NCI-H1048 (cell line): Measurements from ENCODE around the gene MCCC1.
"Not testable (repeated sequence)": the region's sequence is repeated elsewhere in the genome, so short reads cannot be mapped to it uniquely, and the experiment has no call there.

Source experiments
- DNase-seq: peaks from one replicate; lab custom pipeline; 2025; lab: John Stamatoyannopoulos, UW

The MCCC1 gene

GRCh38 chr3:183099026-183099837, at the start of gene MCCC1:
MCCC1 (minus strand) TSS chr3:183099496; CDS start chr3:183099440, 56 bp downstream.
- peak; percentile 97 for DNase-seq

GRCh38 chr3:183148056-183148455, 48.8 kb upstream of the MCCC1 start:
- no peak for DNase-seq

DNA sequence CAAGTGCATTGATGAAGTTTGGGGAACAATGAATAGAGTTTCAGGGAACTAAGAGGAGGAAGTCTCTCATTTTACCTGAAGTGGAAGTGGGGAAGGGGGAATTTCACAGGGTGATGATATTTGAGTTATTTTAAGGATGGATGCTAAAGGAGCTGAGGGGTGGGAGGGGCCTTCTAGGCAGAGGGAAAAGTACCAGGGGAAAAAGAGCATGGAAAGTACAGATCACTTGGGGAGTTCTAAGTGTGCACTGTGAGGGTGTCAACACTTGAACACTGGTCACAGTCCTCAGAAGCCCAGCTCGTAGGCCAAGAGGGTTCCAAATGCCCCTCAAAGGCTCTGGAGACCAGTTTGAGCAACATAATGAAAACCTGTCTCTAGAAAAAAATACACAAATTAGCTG, 45.1 kb upstream of the MCCC1 start:
- DNase-seq, result no peak

DNA sequence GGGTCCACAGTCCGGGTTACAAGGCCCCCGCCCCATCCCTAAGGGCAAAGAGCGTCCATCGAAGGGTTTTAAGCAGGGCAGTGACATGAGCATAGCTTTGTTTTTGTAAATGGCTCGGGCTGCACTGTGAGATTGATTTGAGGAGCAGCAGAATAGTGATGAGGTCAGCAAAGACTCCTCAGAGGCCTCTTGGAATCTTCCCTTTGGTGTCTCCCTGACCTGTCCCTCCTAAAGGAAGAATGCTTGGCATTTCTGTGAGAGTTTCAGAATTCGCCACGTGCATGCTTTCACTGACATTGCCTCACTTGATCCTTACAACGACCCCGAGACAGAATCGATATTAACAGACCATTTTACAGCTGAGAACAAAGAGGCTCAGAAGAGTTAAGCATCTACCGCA, 42.9 kb upstream of the MCCC1 start:
- DNase-seq, result no peak

DNA sequence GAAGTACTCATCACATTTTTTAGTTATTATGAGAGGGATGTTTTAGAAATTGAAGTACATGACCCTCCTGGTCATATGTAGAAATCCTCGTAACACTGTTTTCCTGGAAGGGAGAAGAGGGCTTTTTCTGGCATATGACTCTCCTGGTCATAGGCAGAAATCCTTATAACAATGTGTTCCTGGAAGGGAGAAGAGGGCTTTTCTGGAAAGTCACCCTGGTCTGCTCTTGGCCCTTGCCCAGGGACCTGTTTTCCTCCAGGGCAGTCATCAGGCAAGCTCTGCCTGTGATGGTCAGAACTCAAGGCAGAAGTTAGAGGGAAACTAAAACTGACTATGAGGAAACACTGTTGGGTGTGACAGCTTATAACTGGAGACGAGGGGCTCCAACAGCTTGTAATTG, 35.5 kb upstream of the MCCC1 start:
- DNase-seq, result no peak

- no peak for DNase-seq
Observed at GRCh38 chr3:183132409-183132808, 33.1 kb upstream of the MCCC1 start.

GRCh38 chr3:183131735-183132134, 32.4 kb upstream of the MCCC1 start:
- no peak for DNase-seq

GRCh38 chr3:183131186-183131725, 32.0 kb upstream of the MCCC1 start:
- no peak for DNase-seq

DNA sequence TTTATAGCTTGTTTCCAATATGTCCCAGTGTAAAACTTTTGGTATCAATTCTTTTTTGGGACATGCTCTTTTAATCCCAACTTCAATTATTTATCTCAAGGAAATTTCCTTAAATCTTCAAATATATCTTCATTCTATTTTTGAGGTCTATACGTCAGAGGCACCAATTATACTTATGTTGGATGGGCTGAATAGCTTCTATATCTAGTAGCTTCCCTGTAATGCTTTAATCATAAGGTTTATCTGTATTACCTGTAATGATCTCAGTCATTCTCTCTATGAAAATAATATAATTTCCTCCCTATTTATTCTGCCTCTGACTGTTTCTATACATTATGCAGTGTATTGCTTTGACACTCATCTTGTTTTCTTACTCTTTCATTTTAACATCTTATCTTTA, 29.9 kb upstream of the MCCC1 start:
- no peak for DNase-seq

- no peak for DNase-seq
Observed at GRCh38 chr3:183128709-183129108, 29.4 kb upstream of the MCCC1 start.

GRCh38 chr3:183123891-183124290, 24.6 kb upstream of the MCCC1 start:
- DNase-seq, result peak; percentile 56

DNA sequence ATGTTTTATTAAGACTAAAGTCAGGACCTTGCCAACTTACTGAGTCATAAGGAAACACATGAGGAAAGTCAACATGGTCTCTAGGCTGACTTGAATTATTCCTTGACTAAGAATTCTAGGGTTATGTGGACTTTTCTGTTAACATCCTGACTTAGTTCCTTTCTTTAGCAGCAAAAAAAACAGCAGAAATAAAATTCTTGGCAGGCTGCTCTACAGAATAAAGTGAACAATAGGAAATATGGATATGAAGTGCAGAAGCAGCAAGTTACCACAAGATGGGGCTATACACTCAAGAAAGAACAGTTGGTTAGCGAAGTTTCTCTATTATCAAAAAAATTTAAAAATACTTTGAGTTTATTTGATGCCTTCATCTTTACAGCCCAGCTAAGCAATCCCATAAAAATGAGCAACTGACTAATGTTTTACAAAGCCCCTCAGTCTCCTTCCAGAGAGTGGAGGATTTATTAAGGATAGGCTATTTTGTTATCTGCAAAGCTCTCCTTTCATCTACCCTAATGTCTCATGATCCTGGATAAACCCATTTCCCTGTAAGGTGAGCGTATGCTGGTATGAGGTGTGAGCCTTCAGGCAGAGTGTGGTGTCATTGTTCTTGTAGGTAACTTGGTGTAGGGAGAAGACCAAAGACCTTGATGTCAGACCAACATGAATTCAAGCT, 23.1 kb upstream of the MCCC1 start:
- peak; percentile 16 for DNase-seq

DNA sequence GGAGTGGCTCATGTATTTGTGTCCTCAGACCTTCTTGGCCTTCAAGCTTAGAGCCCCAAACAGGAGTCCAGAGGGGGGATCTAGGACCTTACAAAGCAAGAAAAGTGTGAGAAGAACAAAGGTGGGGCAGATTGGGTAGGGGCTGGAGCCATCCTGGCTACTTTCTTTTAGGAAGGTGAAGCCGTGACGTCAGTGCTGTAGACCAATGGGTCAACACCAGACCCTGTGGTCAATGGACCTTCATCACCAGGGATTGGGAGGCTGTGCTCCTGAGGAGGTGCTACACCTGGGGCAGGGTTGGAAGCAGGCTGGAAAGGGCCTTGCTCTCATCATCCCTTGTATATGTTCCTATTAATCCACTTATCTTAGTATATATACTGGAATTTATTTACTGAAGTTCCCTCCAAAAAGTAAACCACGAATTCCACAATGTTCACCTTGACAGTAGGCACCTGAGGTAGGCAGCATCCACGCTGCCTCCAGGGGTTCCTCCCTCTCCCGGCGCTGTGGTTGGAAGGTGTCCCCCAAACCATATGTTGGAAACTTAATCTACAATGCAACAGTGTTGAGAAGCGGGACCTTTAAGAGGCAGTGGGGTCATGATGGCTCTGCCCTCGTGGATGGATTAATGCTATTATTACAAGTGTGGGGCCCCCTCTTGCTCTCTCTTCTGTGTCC, 21.4 kb upstream of the MCCC1 start:
- no peak for DNase-seq

DNA sequence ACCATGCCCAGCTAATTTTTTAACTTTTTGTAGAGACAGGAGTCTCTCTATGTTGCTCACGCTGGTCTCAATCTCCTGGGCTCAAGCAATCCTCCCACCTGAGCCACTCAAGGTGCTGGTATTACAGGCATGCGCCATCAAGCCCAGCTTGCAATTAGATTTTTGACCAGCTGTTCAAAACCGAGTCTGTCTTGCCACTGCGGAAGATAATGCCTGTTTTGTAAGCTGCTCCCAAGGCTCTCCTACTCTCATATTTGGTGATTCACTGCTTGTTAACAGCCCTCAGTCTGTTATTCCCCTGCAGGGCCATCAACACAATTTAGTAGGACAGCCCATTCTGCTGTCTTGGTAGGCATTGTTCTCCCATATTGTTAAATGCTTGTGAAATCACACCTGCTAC, 17.8 kb upstream of the MCCC1 start:
- no peak for DNase-seq

GRCh38 chr3:183116025-183116614, 16.8 kb upstream of the MCCC1 start:
- DNase-seq, result peak; percentile 32

- DNase-seq, result no peak
Observed at GRCh38 chr3:183114384-183115178, 15.3 kb upstream of the MCCC1 start.

GRCh38 chr3:183109847-183110246, 10.6 kb upstream of the MCCC1 start:
- not testable (repeated sequence) for DNase-seq

- DNase-seq, result no peak
Observed at GRCh38 chr3:183108470-183108869, 9.2 kb upstream of the MCCC1 start.

- peak; percentile 52 for DNase-seq
Observed at GRCh38 chr3:183108001-183108449, 8.7 kb upstream of the MCCC1 start.

- not testable (repeated sequence) for DNase-seq
Observed at GRCh38 chr3:183107372-183107771, 8.1 kb upstream of the MCCC1 start.

DNA sequence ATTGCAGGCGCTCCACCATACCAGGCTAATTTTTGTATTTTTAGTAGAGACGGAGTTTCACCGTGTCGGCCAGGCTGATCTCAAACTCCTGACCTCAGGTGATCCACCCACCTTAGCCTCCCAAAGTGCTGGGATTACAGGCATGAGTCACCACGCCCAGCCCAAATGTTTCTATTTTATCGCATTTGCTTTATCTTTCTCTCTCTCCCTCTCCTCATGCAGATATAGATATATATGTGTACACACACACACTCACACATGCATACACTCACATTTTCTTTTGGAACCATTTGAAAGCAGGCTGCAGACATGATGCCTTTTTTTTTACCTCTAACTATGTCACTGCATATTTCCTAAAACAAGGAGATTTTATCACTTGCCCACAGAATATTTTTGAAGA, 7.3 kb upstream of the MCCC1 start:
- DNase-seq, result no peak
